ENCODE measurements around the gene ADGRD1.
A peak's percentile ranks its signal among the peaks of the same experiment; 100 is the strongest.

Gene ADGRD1

GRCh38 chr12:130951636-130952035, 2.1 kb upstream of the ADGRD1 start:
- no peaks in the 10 kb centered on the region for H3K79me2 ChIP-seq (ENCODE audit: control insufficient read depth, insufficient read depth, low read length, poor library complexity)
- DNase-seq = no peak
- H2BK5ac ChIP-seq (ENCODE audit: low read depth, low read length, poor library complexity) = no peak overlapping the region
- H3K27ac ChIP-seq (ENCODE audit: low read depth, low read length) = no peak overlapping the region
- no peaks in the 10 kb centered on the region for H3K36me3 ChIP-seq (ENCODE audit: control insufficient read depth in 1 of 2, insufficient read depth in 2 of 2, low read length in 2 of 2)
- no peak overlapping the region for H4K12ac ChIP-seq (ENCODE audit: low read depth, low read length)
- no peak overlapping the region for H2AFZ ChIP-seq (ENCODE audit: insufficient read depth, low read length, poor library complexity)
- H4K8ac ChIP-seq (ENCODE audit: low read depth, low read length) = no peak overlapping the region
- WGBS (ENCODE audit: extremely low coverage, insufficient coverage, insufficient read length) = no CpG with 5 or more reads among the region's 13 CpGs
- no peak overlapping the region for H3K14ac ChIP-seq (ENCODE audit: low read length)
- H3K23ac ChIP-seq (ENCODE audit: low read length) = no peak overlapping the region
- H3K27me3 ChIP-seq (ENCODE audit: insufficient read depth, low read length) = no peaks in the 10 kb centered on the region
- H3K4me3 ChIP-seq (ENCODE audit: low read depth, low read length) = no peak overlapping the region
- H4K91ac ChIP-seq (ENCODE audit: low read depth, low read length) = no peak overlapping the region
- H2AK5ac ChIP-seq (ENCODE audit: low read length) = no peak overlapping the region
- no peaks in the 10 kb centered on the region for H3K9me3 ChIP-seq (ENCODE audit: insufficient read depth, low read depth, low read length)
- H3K4ac ChIP-seq (ENCODE audit: low read depth, low read length) = no peak overlapping the region
- no peak overlapping the region for H3K9ac ChIP-seq (ENCODE audit: low read length)
- H2BK120ac ChIP-seq (ENCODE audit: insufficient read depth, low read length, poor library complexity) = no peak overlapping the region
- peaks cover 16 to 22% of the 10 kb centered on the region in 2 experiments for H3K4me1 ChIP-seq (ENCODE audit: control insufficient read depth in 1 of 2, insufficient read depth in 2 of 2, low read length in 2 of 2)
- H3K18ac ChIP-seq (ENCODE audit: low read length) = no peak overlapping the region
- H2BK12ac ChIP-seq (ENCODE audit: low read length) = no peak overlapping the region
- H3K4me2 ChIP-seq (ENCODE audit: low read length) = no peak overlapping the region
- peaks cover 2% of the 10 kb centered on the region for H3K79me1 ChIP-seq (ENCODE audit: low read length)

- WGBS (ENCODE audit: extremely low coverage, insufficient coverage, insufficient read length) = no CpG with 5 or more reads among the region's 14 CpGs
These were observed 1.3 kb upstream of the ADGRD1 start for GRCh38 chr12:130952171-130952954.

GRCh38 chr12:130954544-130954831, 781 bp downstream of the ADGRD1 start:
- WGBS (ENCODE audit: extremely low coverage, insufficient coverage, insufficient read length) = no CpG with 5 or more reads among the region's 9 CpGs
- Histone ChIP-seq H2BK12ac (ENCODE audit: low read length) (peak overlapping the region; percentile 27), H3K27ac (ENCODE audit: low read depth, low read length) (no peak overlapping the region), H4K8ac (ENCODE audit: low read depth, low read length) (no peak overlapping the region), H2AFZ (ENCODE audit: insufficient read depth, low read length, poor library complexity) (no peak overlapping the region), H3K9me3 (ENCODE audit: insufficient read depth, low read depth, low read length) (peaks cover 5% of the 10 kb centered on the region), H4K91ac (ENCODE audit: low read depth, low read length) (peak overlapping the region; percentile 33), H3K27me3 (ENCODE audit: insufficient read depth, low read length) (no peaks in the 10 kb centered on the region), H3K18ac (ENCODE audit: low read length) (no peak overlapping the region), H3K79me2 (ENCODE audit: control insufficient read depth, insufficient read depth, low read length, poor library complexity) (no peaks in the 10 kb centered on the region), H3K4ac (ENCODE audit: low read depth, low read length) (no peak overlapping the region), H3K4me3 (ENCODE audit: low read depth, low read length) (peak overlapping the region; percentile 27), H3K36me3 (ENCODE audit: control insufficient read depth in 1 of 2, insufficient read depth in 2 of 2, low read length in 2 of 2) (no peaks in the 10 kb centered on the region), H4K12ac (ENCODE audit: low read depth, low read length) (no peak overlapping the region), H3K23ac (ENCODE audit: low read length) (no peak overlapping the region), H2BK120ac (ENCODE audit: insufficient read depth, low read length, poor library complexity) (no peak overlapping the region), H3K4me2 (ENCODE audit: low read length) (peak overlapping the region; percentile 57), H3K4me1 (ENCODE audit: control insufficient read depth in 1 of 2, insufficient read depth in 2 of 2, low read length in 2 of 2) (peaks cover 16 to 22% of the 10 kb centered on the region in 2 experiments), H3K79me1 (ENCODE audit: low read length) (peaks cover 2% of the 10 kb centered on the region), H3K9ac (ENCODE audit: low read length) (no peak overlapping the region), H2BK5ac (ENCODE audit: low read depth, low read length, poor library complexity) (no peak overlapping the region), H2AK5ac (ENCODE audit: low read length) (no peak overlapping the region), H3K14ac (ENCODE audit: low read length) (peak overlapping the region; percentile 49)
- no peak for DNase-seq

More at GRCh38 chr12:130952171-130952954, 1.3 kb upstream of the ADGRD1 start:
- H3K27me3 ChIP-seq (ENCODE audit: insufficient read depth, low read length) = no peaks in the 10 kb centered on the region
- H3K27ac ChIP-seq (ENCODE audit: low read depth, low read length) = no peak overlapping the region
- H3K36me3 ChIP-seq (ENCODE audit: control insufficient read depth in 1 of 2, insufficient read depth in 2 of 2, low read length in 2 of 2) = no peaks in the 10 kb centered on the region
- no peak overlapping the region for H3K18ac ChIP-seq (ENCODE audit: low read length)
- no peak overlapping the region for H4K8ac ChIP-seq (ENCODE audit: low read depth, low read length)
- no peaks in the 10 kb centered on the region for H3K79me2 ChIP-seq (ENCODE audit: control insufficient read depth, insufficient read depth, low read length, poor library complexity)
- H2AK5ac ChIP-seq (ENCODE audit: low read length) = no peak overlapping the region
- H3K9me3 ChIP-seq (ENCODE audit: insufficient read depth, low read depth, low read length) = peaks cover 4% of the 10 kb centered on the region
- no peak for DNase-seq
- H3K4me1 ChIP-seq (ENCODE audit: control insufficient read depth in 1 of 2, insufficient read depth in 2 of 2, low read length in 2 of 2) = peaks cover 16 to 22% of the 10 kb centered on the region in 2 experiments
- H4K12ac ChIP-seq (ENCODE audit: low read depth, low read length) = no peak overlapping the region
- H3K23ac ChIP-seq (ENCODE audit: low read length) = no peak overlapping the region
- no peak overlapping the region for H3K14ac ChIP-seq (ENCODE audit: low read length)
- H4K91ac ChIP-seq (ENCODE audit: low read depth, low read length) = no peak overlapping the region
- no peak overlapping the region for H3K4me3 ChIP-seq (ENCODE audit: low read depth, low read length)
- H2AFZ ChIP-seq (ENCODE audit: insufficient read depth, low read length, poor library complexity) = no peak overlapping the region
- no peak overlapping the region for H3K4ac ChIP-seq (ENCODE audit: low read depth, low read length)
- H3K79me1 ChIP-seq (ENCODE audit: low read length) = peaks cover 2% of the 10 kb centered on the region
- no peak overlapping the region for H3K9ac ChIP-seq (ENCODE audit: low read length)
- H2BK120ac ChIP-seq (ENCODE audit: insufficient read depth, low read length, poor library complexity) = no peak overlapping the region
- no peak overlapping the region for H3K4me2 ChIP-seq (ENCODE audit: low read length)
- H2BK12ac ChIP-seq (ENCODE audit: low read length) = no peak overlapping the region
- no peak overlapping the region for H2BK5ac ChIP-seq (ENCODE audit: low read depth, low read length, poor library complexity)

- Histone ChIP-seq H3K9ac (ENCODE audit: low read length) (no peak overlapping the region), H3K14ac (ENCODE audit: low read length) (no peak overlapping the region), H3K23ac (ENCODE audit: low read length) (no peak overlapping the region), H3K27ac (ENCODE audit: low read depth, low read length) (no peak overlapping the region), H3K18ac (ENCODE audit: low read length) (no peak overlapping the region), H3K36me3 (ENCODE audit: control insufficient read depth in 1 of 2, insufficient read depth in 2 of 2, low read length in 2 of 2) (no peaks in the 10 kb centered on the region), H3K4ac (ENCODE audit: low read depth, low read length) (no peak overlapping the region), H4K91ac (ENCODE audit: low read depth, low read length) (no peak overlapping the region), H2AK5ac (ENCODE audit: low read length) (peak overlapping the region; percentile 59), H3K27me3 (ENCODE audit: insufficient read depth, low read length) (no peaks in the 10 kb centered on the region), H2BK12ac (ENCODE audit: low read length) (no peak overlapping the region), H3K4me3 (ENCODE audit: low read depth, low read length) (no peak overlapping the region), H3K9me3 (ENCODE audit: insufficient read depth, low read depth, low read length) (peaks cover 5% of the 10 kb centered on the region), H3K79me1 (ENCODE audit: low read length) (peaks cover 2% of the 10 kb centered on the region), H2AFZ (ENCODE audit: insufficient read depth, low read length, poor library complexity) (no peak overlapping the region), H3K4me2 (ENCODE audit: low read length) (no peak overlapping the region), H2BK5ac (ENCODE audit: low read depth, low read length, poor library complexity) (no peak overlapping the region), H3K4me1 (ENCODE audit: control insufficient read depth in 1 of 2, insufficient read depth in 2 of 2, low read length in 2 of 2) (peaks cover 16 to 22% of the 10 kb centered on the region in 2 experiments), H4K12ac (ENCODE audit: low read depth, low read length) (no peak overlapping the region), H2BK120ac (ENCODE audit: insufficient read depth, low read length, poor library complexity) (no peak overlapping the region), H4K8ac (ENCODE audit: low read depth, low read length) (no peak overlapping the region), H3K79me2 (ENCODE audit: control insufficient read depth, insufficient read depth, low read length, poor library complexity) (no peaks in the 10 kb centered on the region)
- WGBS (ENCODE audit: extremely low coverage, insufficient coverage, insufficient read length) = no CpG with 5 or more reads among the region's 11 CpGs
- no peak for DNase-seq
These were observed 1.6 kb downstream of the ADGRD1 start for GRCh38 chr12:130955238-130955816.

All from trophoblast cell (in vitro differentiated cells and primary cell).